Measurements from ENCODE around the gene CTPS2. TPM values are rescaled to one million over a fixed set of nuclear protein-coding genes. Genes with fewer than 3 reads are reported as not detected.

Gene CTPS2
- total and polyA plus RNA-seq, 2 donors (not counting 3 experiments of a cell fraction or from before 2014, with no cell fraction given) = 7.4 to 15.7 TPM

DNA sequence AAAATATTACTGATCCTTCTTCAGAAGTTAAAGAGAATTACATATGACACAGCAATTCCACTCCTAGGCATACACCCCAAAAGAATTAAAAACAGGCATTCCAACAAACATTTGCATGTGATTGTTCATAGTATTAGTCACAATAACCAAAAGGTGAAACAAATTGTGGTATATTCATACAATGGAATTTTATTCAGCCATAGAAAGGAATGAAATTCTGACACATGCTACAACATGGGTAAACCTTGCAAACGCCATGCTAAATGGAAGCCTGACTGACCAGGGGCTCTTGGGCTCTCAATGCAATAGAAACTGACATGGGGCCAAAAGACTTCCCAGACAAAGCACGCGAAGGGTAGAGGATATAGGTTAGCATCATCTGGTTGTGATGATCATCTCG, 124.6 kb downstream of the CTPS2 start:
- H3K4me3 ChIP-seq (replicated peaks in 1 of 3; ENCODE audit: insufficient read depth in 1 of 3, low read depth in 1 of 3, low read length in 3 of 3) = no peak overlapping the region
- H3K79me2 ChIP-seq (ENCODE audit: control insufficient read depth, insufficient read depth, low read length) = no peaks in the 10 kb centered on the region
- H3K36me3 ChIP-seq (ENCODE audit: control insufficient read depth in 2 of 2, extremely low read depth in 1 of 2, insufficient read depth in 2 of 2, low read length in 2 of 2) = no peaks in the 10 kb centered on the region
- DNase-seq (ENCODE audit: low read depth, low spot score) (no peak), FAIRE-seq (no peak)
- intact Hi-C loops (cut with micrococcal nuclease) = loop anchor here (10.0 kb wide), 1 partner anchor 103 kb away; no protein-coding TSS in a partner anchor
- H3K9me1 ChIP-seq (replicated peaks; ENCODE audit: control insufficient read depth, extremely low read depth, insufficient read depth, low read length) = no peaks in the 10 kb centered on the region
- TF ChIP-seq MYC (IDR thresholded peaks at IDR 0.05; ENCODE audit: low read depth, low read length) (no peak), POLR2A (IDR thresholded peaks at IDR 0.05; ENCODE audit: low read depth, low read length) (no peak), GATA2 (IDR thresholded peaks at IDR 0.05; ENCODE audit: insufficient read depth, insufficient read length, low read depth, low read length) (no peak), EZH2 (IDR thresholded peaks at IDR 0.05; ENCODE audit: borderline replicate concordance, low read depth, low read length, severe bottlenecking) (no peak), MAX (IDR thresholded peaks at IDR 0.05; ENCODE audit: insufficient read depth, insufficient read length) (no peak)
- H4K20me1 ChIP-seq (replicated peaks; ENCODE audit: control insufficient read depth, extremely low read depth, insufficient read depth, low read length) = no peaks in the 10 kb centered on the region
- POLR2A ChIA-PET = no interaction called here
- no TSS peak for BruUV-seq (replicated peaks)
- CTCF ChIA-PET = no interaction called here
- H3K9me3 ChIP-seq (replicated peaks; ENCODE audit: control insufficient read depth, insufficient read depth, low read length) = no peaks in the 10 kb centered on the region
- H3K27me3 ChIP-seq (ENCODE audit: control insufficient read depth in 2 of 2, insufficient read depth in 2 of 2, low read length in 2 of 2) = no peaks in the 10 kb centered on the region
- no peak overlapping the region for H3K4me2 ChIP-seq (ENCODE audit: insufficient read depth, low read length)
- no peak overlapping the region for H2AFZ ChIP-seq (ENCODE audit: low read depth, low read length)
- H3K4me1 ChIP-seq (ENCODE audit: control insufficient read depth, extremely low read depth, insufficient read depth, low read length) = peaks cover 3% of the 10 kb centered on the region
- H3K27ac ChIP-seq (ENCODE audit: insufficient read depth, low read depth, low read length) = no peak overlapping the region
- H3K9ac ChIP-seq (replicated peaks; ENCODE audit: extremely low read depth, insufficient read depth, low read length) = no peak overlapping the region
- dilution Hi-C loops (cut with MboI; ENCODE audit: extremely low pct_ligation_motif_present, low sequenced_read_pairs) = no loop called here

DNA sequence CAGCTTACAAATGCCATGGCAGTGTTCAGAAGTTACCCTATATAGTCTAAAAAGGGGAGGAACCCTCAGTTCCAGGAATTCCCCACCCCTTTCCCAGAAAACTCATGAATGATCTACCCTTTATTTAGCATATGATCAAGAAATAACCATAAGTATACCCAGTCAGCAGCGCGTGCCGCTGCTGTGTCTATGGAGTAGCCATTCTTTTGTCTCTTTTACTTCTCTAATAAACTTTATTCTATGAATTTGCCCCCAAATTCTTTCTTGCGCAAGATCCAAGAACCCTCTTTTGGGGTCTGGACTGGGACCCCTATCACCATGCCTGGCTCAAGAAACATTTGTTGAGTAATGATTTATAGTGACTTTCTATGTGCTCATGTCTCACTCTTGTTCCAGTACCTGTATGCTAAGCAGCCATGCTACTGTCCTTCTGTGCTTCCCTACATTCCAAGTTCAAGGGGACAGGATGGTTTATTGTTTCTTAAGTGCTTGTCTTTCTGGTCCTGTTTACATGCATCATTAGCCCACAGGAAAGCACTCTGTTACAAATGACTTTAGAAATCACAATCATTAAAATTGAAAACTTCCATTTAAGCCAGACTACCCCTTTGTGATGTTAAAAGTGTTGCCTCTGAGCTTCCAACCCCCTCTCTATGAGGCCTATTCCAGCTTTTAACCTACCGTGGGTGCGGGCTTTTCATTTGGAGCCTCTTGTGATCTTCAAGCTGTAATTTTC, 125.9 kb downstream of the CTPS2 start:
- DNase-seq (ENCODE audit: low read depth, low spot score) = no peak
- no peaks in the 10 kb centered on the region for H4K20me1 ChIP-seq (replicated peaks; ENCODE audit: control insufficient read depth, extremely low read depth, insufficient read depth, low read length)
- H3K4me2 ChIP-seq (ENCODE audit: insufficient read depth, low read length) = no peak overlapping the region
- CTCF ChIA-PET = interaction anchor here (1.2 kb wide), 1 partner anchor 8 kb away, joined by 3 read pairs; no protein-coding TSS in a partner anchor
- TF ChIP-seq MYC (IDR thresholded peaks at IDR 0.05; ENCODE audit: low read depth, low read length) (no peak), POLR2A (IDR thresholded peaks at IDR 0.05; ENCODE audit: low read depth, low read length) (no peak), GATA2 (IDR thresholded peaks at IDR 0.05; ENCODE audit: insufficient read depth, insufficient read length, low read depth, low read length) (no peak), JUN (IDR thresholded peaks at IDR 0.05; ENCODE audit: borderline replicate concordance, insufficient read depth, insufficient read length, low read depth) (no peak), EZH2 (IDR thresholded peaks at IDR 0.05; ENCODE audit: borderline replicate concordance, low read depth, low read length, severe bottlenecking) (no peak), FOS (IDR thresholded peaks at IDR 0.05; ENCODE audit: borderline replicate concordance, insufficient read depth, low read length) (no peak), POLR2AphosphoS5 (IDR thresholded peaks at IDR 0.05; ENCODE audit: insufficient read depth, low read depth, low read length) (no peak), MAX (IDR thresholded peaks at IDR 0.05; ENCODE audit: insufficient read depth, insufficient read length) (no peak)
- TF ChIP-seq, protein P1, sequence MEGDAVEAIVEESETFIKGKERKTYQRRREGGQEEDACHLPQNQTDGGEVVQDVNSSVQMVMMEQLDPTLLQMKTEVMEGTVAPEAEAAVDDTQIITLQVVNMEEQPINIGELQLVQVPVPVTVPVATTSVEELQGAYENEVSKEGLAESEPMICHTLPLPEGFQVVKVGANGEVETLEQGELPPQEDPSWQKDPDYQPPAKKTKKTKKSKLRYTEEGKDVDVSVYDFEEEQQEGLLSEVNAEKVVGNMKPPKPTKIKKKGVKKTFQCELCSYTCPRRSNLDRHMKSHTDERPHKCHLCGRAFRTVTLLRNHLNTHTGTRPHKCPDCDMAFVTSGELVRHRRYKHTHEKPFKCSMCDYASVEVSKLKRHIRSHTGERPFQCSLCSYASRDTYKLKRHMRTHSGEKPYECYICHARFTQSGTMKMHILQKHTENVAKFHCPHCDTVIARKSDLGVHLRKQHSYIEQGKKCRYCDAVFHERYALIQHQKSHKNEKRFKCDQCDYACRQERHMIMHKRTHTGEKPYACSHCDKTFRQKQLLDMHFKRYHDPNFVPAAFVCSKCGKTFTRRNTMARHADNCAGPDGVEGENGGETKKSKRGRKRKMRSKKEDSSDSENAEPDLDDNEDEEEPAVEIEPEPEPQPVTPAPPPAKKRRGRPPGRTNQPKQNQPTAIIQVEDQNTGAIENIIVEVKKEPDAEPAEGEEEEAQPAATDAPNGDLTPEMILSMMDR (IDR thresholded peaks at IDR 0.05; ENCODE audit: extremely low read depth in 1 of 2, insufficient read depth in 1 of 2, low read depth in 1 of 2, low read length in 2 of 2) = no peak
- no peak for FAIRE-seq
- H3K4me1 ChIP-seq (ENCODE audit: control insufficient read depth, extremely low read depth, insufficient read depth, low read length) = peaks cover 3% of the 10 kb centered on the region
- no peaks in the 10 kb centered on the region for H3K27me3 ChIP-seq (ENCODE audit: control insufficient read depth in 2 of 2, insufficient read depth in 2 of 2, low read length in 2 of 2)
- dilution Hi-C loops (cut with MboI; ENCODE audit: extremely low pct_ligation_motif_present, low sequenced_read_pairs) = no loop called here
- H3K36me3 ChIP-seq (ENCODE audit: control insufficient read depth in 2 of 2, extremely low read depth in 1 of 2, insufficient read depth in 2 of 2, low read length in 2 of 2) = no peaks in the 10 kb centered on the region
- POLR2A ChIA-PET = no interaction called here
- no TSS peak for BruUV-seq (replicated peaks)
- intact Hi-C loops (cut with micrococcal nuclease) = loop anchor here (10.0 kb wide), 1 partner anchor 102 kb away; no protein-coding TSS in a partner anchor
- no peaks in the 10 kb centered on the region for H3K9me3 ChIP-seq (replicated peaks; ENCODE audit: control insufficient read depth, insufficient read depth, low read length)
- no peak overlapping the region for H3K4me3 ChIP-seq (replicated peaks in 1 of 3; ENCODE audit: insufficient read depth in 1 of 3, low read depth in 1 of 3, low read length in 3 of 3)
- no peaks in the 10 kb centered on the region for H3K9me1 ChIP-seq (replicated peaks; ENCODE audit: control insufficient read depth, extremely low read depth, insufficient read depth, low read length)
- no peak overlapping the region for H2AFZ ChIP-seq (ENCODE audit: low read depth, low read length)
- H3K79me2 ChIP-seq (ENCODE audit: control insufficient read depth, insufficient read depth, low read length) = no peaks in the 10 kb centered on the region
- no peak overlapping the region for H3K9ac ChIP-seq (replicated peaks; ENCODE audit: extremely low read depth, insufficient read depth, low read length)
- no peak overlapping the region for H3K27ac ChIP-seq (ENCODE audit: insufficient read depth, low read depth, low read length)

Data from endothelial cell of umbilical vein (primary cell).